Thoracic aorta (tissue), 2 donors: ENCODE measurements around the gene RIPK4. TPM values are rescaled to one million over a fixed set of nuclear protein-coding genes. Genes with fewer than 3 reads are reported as not detected.

Experiments
- ATAC-seq: fragments of 150-250 bp; one replicate; pipeline ENCODE4 v1.8.0; 2017; ENCODE audit warnings: low read depth; ENCODE audit not compliant: insufficient number of reproducible peaks, low FRiP score
- DNase-seq: peaks from one replicate; pipeline ENCODE4 v3.0.0-alpha.2; 2020; ENCODE audit warnings: low spot score
- H3K27ac ChIP-seq, 2 donors: fragments of 200-600 bp; sonication (generic); 1 replicate in 1 of 2; 2 replicates in 1 of 2; pipeline ENCODE4 v1.5.1; 2016; ENCODE audit warnings: mild to moderate bottlenecking in 2 of 2, moderate library complexity in 2 of 2
- H3K27me3 ChIP-seq: fragments of 200-600 bp; sonication (generic); replicated peaks from 2 replicates; pipeline ENCODE4 v1.6.0; 2016; ENCODE audit warnings: mild to moderate bottlenecking; ENCODE audit not compliant: insufficient read depth
- H3K36me3 ChIP-seq: fragments of 200-600 bp; sonication (generic); one replicate; pipeline ENCODE4 v1.5.1; 2016
- H3K4me1 ChIP-seq, 2 donors: fragments of 200-600 bp; sonication (generic); 1 replicate in 1 of 2; 2 replicates in 1 of 2; pipeline versions ENCODE4 v1.5.1 to v1.6.0; 2016; ENCODE audit warnings: low read depth in 2 of 2, mild to moderate bottlenecking in 1 of 2; ENCODE audit not compliant: control insufficient read depth in 1 of 2
- H3K4me3 ChIP-seq: fragments of 200-600 bp; sonication (generic); 2 replicates; pipeline ENCODE4 v1.5.1; 2016; ENCODE audit warnings: mild to moderate bottlenecking
- H3K9me3 ChIP-seq: fragments of 200-600 bp; sonication (generic); 2 replicates; pipeline ENCODE4 v1.5.1; 2016
- total RNA-seq, 2 donors: library from RNA; depleted of rRNA; stranded (reverse); fragments of >200 nt; gene quantifications; one replicate each; pipeline versions ENCODE4 v1.1.0 to v1.2.3, GENCODE V29; 2016
- TF ChIP-seq, protein P1 (sequence below): fragments of 200-600 bp; sonication (generic); IDR thresholded peaks from one replicate; pipeline ENCODE4 v1.5.1; 2019; ENCODE audit warnings: antibody characterized with exemption

RIPK4 gene
- total RNA-seq, 2 donors from 2014 or later, result 6.3 to 9.2 TPM

GRCh38 chr21:41805038-41805437 is 38.2 kb upstream of the RIPK4 start:
- DNase-seq (no peak), ATAC-seq (no peak)
- Histone ChIP-seq H3K36me3 (peaks cover 7% of the 10 kb centered on the region), H3K9me3 (no peaks in the 10 kb centered on the region), H3K4me1 (peaks cover 0 to 14% of the 10 kb centered on the region in 2 donors), H3K27ac (no peak overlapping the region), H3K27me3 (no peaks in the 10 kb centered on the region), H3K4me3 (no peak overlapping the region)
- TF ChIP-seq, protein P1, sequence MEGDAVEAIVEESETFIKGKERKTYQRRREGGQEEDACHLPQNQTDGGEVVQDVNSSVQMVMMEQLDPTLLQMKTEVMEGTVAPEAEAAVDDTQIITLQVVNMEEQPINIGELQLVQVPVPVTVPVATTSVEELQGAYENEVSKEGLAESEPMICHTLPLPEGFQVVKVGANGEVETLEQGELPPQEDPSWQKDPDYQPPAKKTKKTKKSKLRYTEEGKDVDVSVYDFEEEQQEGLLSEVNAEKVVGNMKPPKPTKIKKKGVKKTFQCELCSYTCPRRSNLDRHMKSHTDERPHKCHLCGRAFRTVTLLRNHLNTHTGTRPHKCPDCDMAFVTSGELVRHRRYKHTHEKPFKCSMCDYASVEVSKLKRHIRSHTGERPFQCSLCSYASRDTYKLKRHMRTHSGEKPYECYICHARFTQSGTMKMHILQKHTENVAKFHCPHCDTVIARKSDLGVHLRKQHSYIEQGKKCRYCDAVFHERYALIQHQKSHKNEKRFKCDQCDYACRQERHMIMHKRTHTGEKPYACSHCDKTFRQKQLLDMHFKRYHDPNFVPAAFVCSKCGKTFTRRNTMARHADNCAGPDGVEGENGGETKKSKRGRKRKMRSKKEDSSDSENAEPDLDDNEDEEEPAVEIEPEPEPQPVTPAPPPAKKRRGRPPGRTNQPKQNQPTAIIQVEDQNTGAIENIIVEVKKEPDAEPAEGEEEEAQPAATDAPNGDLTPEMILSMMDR, result no peak

DNA sequence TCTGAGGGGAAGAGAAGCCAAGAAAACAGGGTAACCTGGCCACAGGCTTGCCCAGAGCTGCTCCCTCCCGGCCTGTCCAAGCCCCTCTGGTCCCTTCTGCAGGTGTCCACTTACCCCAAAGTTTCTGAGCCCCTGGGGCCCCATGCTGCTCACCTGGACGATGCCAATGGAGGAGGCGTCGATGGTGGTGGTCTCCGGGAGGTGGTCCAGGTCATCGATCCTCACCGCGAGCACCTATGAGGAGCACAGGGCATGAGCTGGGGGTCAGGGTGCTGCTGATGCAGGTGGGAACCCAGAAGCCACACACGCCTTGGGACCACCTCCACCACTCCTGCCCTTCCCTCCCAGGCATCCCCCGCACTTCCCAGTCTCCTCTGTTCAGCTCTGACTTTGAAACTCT is 37.5 kb upstream of the RIPK4 start:
- Histone ChIP-seq H3K4me3 (no peak overlapping the region), H3K4me1 (peaks cover 0 to 14% of the 10 kb centered on the region in 2 donors), H3K27ac (no peak overlapping the region), H3K36me3 (peaks cover 14% of the 10 kb centered on the region), H3K27me3 (no peaks in the 10 kb centered on the region), H3K9me3 (no peaks in the 10 kb centered on the region)
- TF ChIP-seq, protein P1, result no peak
- no peak for ATAC-seq
- no peak for DNase-seq

GRCh38 chr21:41803316-41803715 is 36.5 kb upstream of the RIPK4 start:
- no peak for DNase-seq
- TF ChIP-seq, protein P1, result no peak
- H3K9me3 ChIP-seq, result no peaks in the 10 kb centered on the region
- ATAC-seq, result no peak
- H3K36me3 ChIP-seq, result peaks cover 14% of the 10 kb centered on the region
- H3K4me3 ChIP-seq, result no peak overlapping the region
- no peaks in the 10 kb centered on the region for H3K27me3 ChIP-seq
- H3K27ac ChIP-seq, result no peak overlapping the region
- H3K4me1 ChIP-seq, result peaks cover 0 to 14% of the 10 kb centered on the region in 2 donors

DNA sequence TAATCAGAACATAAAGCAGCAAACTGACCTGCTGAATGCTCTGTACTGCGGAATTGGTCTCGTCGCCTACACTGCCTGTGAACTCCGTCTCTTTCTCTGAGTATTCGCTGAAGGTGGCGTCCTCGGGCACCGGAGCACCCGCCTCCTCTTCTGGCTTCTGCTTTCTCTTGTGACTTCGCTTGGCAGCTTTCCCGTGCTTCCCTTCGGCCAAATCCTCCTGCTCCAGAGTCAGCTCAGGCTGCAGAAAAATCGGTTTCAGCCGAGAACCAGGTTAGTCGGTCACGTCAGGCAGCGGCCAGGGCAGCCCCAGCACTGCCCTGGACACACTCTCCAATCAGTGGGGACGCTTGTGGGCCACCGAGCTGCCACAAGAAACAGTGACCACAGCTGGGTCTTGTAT is 35.8 kb upstream of the RIPK4 start:
- peak overlapping the region; percentile 51 for H3K4me3 ChIP-seq
- DNase-seq (no peak), ATAC-seq (no peak)
- peaks cover 0 to 14% of the 10 kb centered on the region in 2 donors for H3K4me1 ChIP-seq
- H3K27ac ChIP-seq, result no peak overlapping the region
- TF ChIP-seq, protein P1, result no peak
- no peaks in the 10 kb centered on the region for H3K9me3 ChIP-seq
- H3K36me3 ChIP-seq, result peaks cover 14% of the 10 kb centered on the region
- H3K27me3 ChIP-seq, result no peaks in the 10 kb centered on the region

DNA sequence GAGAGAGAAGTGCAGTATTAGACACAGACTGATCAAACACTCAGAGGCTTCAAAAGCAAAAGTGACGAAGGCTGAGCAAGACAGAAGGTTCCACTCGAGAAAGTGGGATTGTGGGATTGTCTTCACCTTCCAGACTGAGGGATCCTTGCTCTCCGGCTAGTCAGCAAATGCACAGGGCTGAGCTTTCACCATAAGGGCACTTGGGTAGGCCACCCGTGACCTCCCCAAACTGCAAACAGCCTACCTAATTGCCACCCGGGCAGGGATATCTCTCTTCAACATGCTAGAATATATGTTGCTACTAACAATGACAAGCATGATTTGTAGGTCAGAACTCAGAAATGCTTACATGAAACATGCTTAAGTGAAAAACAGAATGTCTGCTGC is 35.3 kb upstream of the RIPK4 start:
- H3K27ac ChIP-seq, result no peak overlapping the region
- ATAC-seq, result no peak
- peaks cover 0 to 14% of the 10 kb centered on the region in 2 donors for H3K4me1 ChIP-seq
- H3K36me3 ChIP-seq, result peaks cover 14% of the 10 kb centered on the region
- TF ChIP-seq, protein P1, result no peak
- DNase-seq, result no peak
- H3K27me3 ChIP-seq, result no peaks in the 10 kb centered on the region
- peak overlapping the region; percentile 51 for H3K4me3 ChIP-seq
- no peaks in the 10 kb centered on the region for H3K9me3 ChIP-seq
